Kidney epithelial cell (primary cell): ENCODE results near the gene AKNA. TPM values are rescaled to one million over a fixed set of nuclear protein-coding genes. Genes with fewer than 3 reads are reported as not detected.

Experiments used
- DNase-seq: peaks from one replicate; pipeline ENCODE4 v3.0.0-alpha.2; 2010; ENCODE audit warnings: low read depth
- H3K27me3 ChIP-seq: 2 replicates; pipeline ENCODE4 v1.6.0; 2011; ENCODE audit warnings: low read length; ENCODE audit not compliant: control insufficient read depth, insufficient read depth
- H3K36me3 ChIP-seq: 2 replicates; pipeline ENCODE4 v1.5.1; 2011; ENCODE audit warnings: low read length; ENCODE audit not compliant: control insufficient read depth, insufficient read depth
- H3K4me3 ChIP-seq: 2 replicates; pipeline ENCODE4 v1.5.1; 2011; ENCODE audit warnings: low read depth, mild to moderate bottlenecking, control low read depth, low read length
- CTCF ChIP-seq: IDR thresholded peaks from 2 replicates; pipeline ENCODE4 v1.5.1; 2011; ENCODE audit warnings: mild to moderate bottlenecking, moderate library complexity, low read length, control low read depth, inconsistent platforms; ENCODE audit not compliant: insufficient read depth, poor library complexity, severe bottlenecking
- total RNA-seq: library from RNA; depleted of rRNA; stranded (reverse); fragments of >200 nt; gene quantifications from 2 replicates; pipeline ENCODE4 v1.2.3, GENCODE V29; 2015

The AKNA gene
- total RNA-seq, 1 donor from 2014 or later, result 34.6 TPM

GRCh38 chr9:114427644-114428043, 39.9 kb upstream of the AKNA start:
- TF ChIP-seq CTCF, result no peak
- no peak for DNase-seq
- no peak overlapping the region for H3K4me3 ChIP-seq
- H3K36me3 ChIP-seq, result no peaks in the 10 kb centered on the region
- H3K27me3 ChIP-seq, result no peaks in the 10 kb centered on the region

GRCh38 chr9:114426046-114426948, 38.5 kb upstream of the AKNA start:
- TF ChIP-seq CTCF, result no peak
- H3K27me3 ChIP-seq, result no peaks in the 10 kb centered on the region

GRCh38 chr9:114425126-114425525, 37.3 kb upstream of the AKNA start:
- Histone ChIP-seq H3K36me3 (no peaks in the 10 kb centered on the region), H3K27me3 (no peaks in the 10 kb centered on the region), H3K4me3 (no peak overlapping the region)
- no peak for TF ChIP-seq CTCF
- no peak for DNase-seq

More at GRCh38 chr9:114426046-114426948, 38.5 kb upstream of the AKNA start:
- H3K4me3 ChIP-seq, result no peak overlapping the region
- no peak for DNase-seq
- no peaks in the 10 kb centered on the region for H3K36me3 ChIP-seq

- TF ChIP-seq CTCF, result no peak
- H3K4me3 ChIP-seq, result no peak overlapping the region
- DNase-seq, result no peak
- no peaks in the 10 kb centered on the region for H3K27me3 ChIP-seq
- H3K36me3 ChIP-seq, result no peaks in the 10 kb centered on the region
These were observed 36.3 kb upstream of the AKNA start for GRCh38 chr9:114424126-114424525.

- no peak for DNase-seq
- no peak overlapping the region for H3K4me3 ChIP-seq
- no peak for TF ChIP-seq CTCF
- H3K27me3 ChIP-seq, result no peaks in the 10 kb centered on the region
- H3K36me3 ChIP-seq, result no peaks in the 10 kb centered on the region
These were observed 35.4 kb upstream of the AKNA start for GRCh38 chr9:114423181-114423580.
